Stimulated activated CD8-positive, alpha-beta memory T cell treated with anti-CD3 and anti-CD28 coated beads, Interleukin-7, amount 100 ng/mL, for 1 hour (primary cell): ENCODE results near the gene FOXD2.
"Not testable (repeated sequence)": the region's sequence is repeated elsewhere in the genome, so short reads cannot be mapped to it uniquely, and the experiment has no call there.

ENCODE experiments used
- DNase-seq, 2 donors: peaks; one replicate each; pipeline ENCODE4 v3.0.0-alpha.2; 2020; ENCODE audit warnings: low read depth in 2 of 2

The FOXD2 gene

DNA sequence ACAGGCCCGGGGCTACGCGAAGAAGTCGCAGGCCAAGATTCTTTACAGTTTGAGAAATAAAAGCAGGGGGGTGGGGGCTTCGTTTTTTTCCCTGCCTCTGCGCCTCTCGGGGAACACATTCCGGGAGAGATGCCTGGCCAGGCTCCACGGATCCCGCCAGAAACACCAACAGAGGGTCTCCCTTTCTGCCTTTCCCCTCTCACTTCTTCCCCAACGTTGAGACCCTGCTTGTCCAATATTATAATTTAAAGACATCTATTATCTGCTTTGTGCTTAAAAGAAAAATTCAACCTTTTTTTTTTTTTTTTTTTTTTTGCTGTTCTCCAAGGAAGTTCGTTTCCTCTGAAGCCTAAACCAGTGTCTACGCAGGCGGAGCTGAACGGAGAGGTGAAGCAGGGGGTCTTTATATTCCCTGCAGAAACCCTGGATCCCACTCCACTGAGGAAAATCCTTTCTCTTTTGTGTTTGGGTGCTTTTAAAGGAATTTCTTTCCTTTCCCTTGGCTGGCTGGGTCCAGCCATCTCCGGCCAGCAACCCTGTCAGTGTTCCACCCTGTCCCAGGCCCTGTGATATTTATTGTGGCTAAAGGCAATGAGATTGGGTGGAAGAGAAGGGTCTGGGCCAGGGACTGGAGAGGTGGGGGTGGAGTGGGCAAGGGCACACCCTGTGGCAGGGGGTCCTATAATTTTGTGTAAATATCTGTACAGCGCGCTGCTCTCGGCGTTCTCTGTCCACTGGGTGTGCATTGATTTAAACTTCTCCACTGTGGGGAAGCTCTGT, 2.2 kb downstream of the FOXD2 start:
- DNase-seq, result no peak

DNA sequence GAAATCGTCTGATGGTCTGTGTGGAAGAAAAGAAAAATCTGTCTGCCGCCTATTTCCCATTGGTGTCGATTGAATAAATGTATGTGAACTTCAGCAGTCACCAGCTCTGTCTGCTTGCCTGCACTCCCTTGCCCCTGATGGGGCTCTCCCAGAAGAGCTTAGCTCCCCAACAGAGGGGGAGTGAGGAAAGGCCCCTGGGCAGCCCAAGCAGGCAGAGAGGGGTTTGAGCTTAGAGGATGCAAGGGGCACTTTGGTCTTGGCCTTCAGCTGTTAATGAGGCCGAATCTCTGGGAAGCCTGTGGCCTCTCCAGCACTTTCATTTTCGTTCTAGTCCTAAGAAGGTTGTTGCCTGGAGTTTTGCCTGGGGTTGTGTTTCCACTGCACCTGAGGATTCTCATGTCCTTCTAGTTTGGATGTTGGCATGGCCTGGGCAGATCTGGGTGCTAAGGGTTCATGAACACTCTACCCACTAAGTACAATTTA, 2.8 kb downstream of the FOXD2 start:
- DNase-seq, result no peak

DNA sequence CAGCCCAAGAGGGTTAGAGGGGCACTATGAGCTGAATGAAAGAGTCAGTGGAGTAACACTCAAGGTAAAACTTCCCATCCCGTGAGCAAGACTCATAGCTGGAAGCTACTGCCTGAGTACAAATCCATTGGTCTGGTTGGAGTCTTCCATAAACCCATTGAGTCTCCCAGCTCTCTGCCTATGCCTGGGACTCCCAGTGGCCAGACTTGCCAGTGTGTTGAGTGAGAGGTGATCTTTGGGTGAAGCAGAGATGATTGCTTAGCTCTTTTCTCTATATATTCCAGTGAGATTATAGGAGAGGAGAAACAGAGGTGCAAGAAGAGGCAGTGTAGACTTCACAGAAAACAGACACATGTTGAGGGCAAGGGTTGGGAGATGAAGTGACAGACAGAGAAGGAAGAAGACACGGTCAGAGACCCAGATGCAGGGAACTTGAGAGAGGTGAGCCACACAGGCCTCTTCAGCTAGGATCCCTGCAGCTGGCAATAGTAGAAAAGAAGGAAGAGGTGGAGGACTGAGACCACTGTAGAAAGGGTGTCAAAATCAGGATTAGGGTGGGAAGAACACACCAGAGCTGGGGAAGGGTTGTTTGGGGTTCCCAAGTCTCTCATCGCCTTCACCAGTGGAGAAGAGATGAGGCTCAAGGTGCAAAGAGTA, 3.7 kb downstream of the FOXD2 start:
- DNase-seq, result no peak

GRCh38 chr1:47442202-47442601, 4.4 kb downstream of the FOXD2 start:
- no peak for DNase-seq

DNA sequence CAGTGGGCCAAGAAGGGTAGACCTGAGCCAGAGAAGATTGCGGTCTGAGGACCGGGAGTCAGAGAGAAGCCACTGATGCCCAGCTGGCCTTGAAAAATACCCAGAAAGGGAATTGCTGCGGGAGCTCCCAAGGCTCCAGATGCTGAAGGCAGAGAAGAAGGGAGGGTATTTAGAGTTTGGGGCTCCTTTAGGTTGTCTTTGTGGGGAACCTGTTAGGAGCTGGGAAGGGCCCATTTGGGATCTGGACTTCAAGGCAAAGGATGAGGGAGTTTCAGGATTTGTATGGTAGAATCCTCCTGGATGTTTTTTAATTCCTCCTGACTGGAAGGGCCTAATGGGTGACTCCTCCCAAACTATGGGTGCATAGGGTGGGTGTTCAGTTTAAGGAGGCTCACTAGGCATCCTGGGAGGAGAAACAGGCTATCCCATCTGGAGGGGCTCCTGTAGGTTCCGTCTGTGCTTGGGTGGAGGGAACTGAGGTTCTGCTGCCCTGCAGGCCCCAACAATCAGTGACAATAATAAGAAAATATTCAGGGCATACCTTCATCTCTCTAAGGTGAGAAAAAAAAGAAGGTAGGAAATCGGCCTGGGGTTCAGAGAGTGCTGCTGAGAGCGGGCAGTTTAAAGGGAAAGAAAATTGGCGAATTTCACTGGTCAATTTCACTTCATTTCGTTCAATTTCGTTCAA, 5.1 kb downstream of the FOXD2 start:
- no peak for DNase-seq

GRCh38 chr1:47443530-47444296, 5.9 kb downstream of the FOXD2 start:
- no peak for DNase-seq

DNA sequence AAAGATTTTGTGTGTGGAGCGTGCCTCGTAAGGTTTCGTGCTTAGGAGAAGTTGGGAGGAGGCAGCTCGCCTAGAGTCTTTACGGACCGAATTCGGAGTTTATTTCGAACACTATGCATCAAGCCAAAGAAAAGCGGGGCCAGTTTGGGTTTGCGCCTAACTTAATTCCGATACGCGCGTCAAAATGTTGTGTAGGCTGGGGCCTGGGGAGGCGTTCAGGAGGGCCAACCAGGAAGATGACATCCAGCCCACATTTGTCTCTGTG, 6.4 kb downstream of the FOXD2 start:
- no peak for DNase-seq

- no peak for DNase-seq
Measured at GRCh38 chr1:47444562-47445465, 7.0 kb downstream of the FOXD2 start.

DNA sequence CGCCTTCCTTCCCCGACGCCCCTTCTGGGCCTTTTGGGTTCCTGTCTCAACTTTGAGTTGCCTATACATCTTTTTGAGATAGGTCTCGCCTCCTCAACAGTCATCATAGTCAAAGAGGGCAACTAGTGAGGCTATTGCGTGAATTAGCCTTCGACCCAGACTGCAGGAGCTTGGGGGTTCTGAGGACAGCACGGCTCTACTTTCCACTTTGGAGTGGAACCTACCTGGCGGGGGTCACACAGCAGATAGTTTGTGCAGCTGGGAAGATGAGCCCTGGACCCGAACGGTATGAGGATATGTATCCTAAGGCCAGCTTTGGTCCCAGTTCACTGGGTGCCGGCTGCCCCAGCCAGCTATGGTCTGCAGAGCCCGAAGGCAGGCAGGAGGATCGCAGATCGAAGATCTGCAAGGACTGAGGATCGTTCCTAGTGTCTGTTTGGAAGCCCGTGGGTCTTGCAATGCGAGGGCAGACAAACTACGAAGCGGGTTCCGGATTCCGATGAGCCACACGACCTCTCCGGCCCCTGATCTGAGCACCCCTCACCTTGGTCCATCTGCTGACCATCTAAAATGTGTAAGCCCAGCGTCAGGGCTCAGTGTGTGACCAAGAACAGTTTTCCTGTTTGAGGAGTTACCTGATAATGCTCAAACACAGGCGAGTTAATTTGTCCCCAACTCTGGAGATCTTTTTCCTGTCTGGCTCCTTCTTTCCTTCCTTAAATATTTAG, 8.1 kb downstream of the FOXD2 start:
- no peak for DNase-seq

GRCh38 chr1:47448462-47449222, 10.8 kb downstream of the FOXD2 start:
- no peak for DNase-seq

- DNase-seq, result no peak
Measured at GRCh38 chr1:47449822-47450552, 12.1 kb downstream of the FOXD2 start.

DNA sequence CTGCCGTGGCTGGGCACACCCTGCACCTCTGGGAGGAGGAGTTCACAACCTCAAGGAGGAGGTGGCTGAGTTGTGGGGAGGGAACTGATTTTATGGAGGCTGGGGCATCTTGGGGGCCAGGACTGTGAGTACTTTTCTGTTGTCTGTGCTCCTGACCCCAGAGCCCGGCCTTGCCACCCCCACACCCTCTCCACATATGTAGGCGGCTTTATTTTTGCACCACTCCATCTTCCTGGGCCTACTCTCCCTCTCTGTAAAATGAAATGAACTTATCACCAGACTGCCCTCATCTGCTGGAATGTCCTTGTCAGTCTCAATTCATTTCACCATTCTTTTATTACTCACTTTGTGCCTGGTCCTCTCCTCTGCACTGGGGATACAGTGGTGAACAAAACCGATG, 12.8 kb downstream of the FOXD2 start:
- no peak for DNase-seq

DNA sequence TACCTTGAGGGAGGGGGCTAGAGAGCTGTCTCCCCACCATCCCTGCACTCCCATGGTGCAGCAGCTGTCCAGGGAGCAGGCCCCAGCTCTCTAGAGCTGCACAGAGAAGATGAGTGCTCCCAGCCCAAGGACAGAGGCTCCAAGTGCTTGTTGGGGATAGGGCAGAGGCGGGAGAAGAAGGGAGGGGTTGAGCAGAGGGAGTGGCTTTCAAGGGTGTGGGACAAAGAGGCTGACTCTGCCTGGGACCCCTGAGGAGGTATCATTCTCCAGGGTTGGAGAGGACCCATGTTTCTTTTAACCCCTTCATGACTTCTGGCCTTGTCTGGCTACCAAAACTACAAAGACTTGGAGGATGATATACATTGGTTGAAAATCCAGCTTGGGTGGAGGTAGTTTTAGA, 14.6 kb downstream of the FOXD2 start:
- no peak for DNase-seq

DNA sequence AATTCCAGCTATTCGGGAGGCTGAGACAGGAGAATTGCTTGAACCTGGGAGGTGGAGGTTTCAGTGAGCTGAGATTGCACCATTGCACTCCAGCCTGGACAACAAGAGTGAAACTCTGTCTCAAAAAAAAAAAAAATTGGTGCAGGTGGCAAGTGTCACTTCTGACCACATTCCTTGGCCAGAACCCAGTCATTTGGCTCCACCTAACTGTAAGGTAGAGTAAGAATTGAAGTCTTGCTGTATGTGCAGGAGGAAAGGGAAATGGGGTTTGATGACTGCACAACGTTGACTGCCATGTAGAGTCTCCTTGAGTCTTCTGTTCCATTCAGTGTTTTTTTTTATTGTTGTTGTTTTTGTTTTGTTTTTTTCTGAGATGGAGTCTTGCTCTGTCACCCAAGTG, 16.1 kb downstream of the FOXD2 start:
- DNase-seq, result not testable (repeated sequence)

DNA sequence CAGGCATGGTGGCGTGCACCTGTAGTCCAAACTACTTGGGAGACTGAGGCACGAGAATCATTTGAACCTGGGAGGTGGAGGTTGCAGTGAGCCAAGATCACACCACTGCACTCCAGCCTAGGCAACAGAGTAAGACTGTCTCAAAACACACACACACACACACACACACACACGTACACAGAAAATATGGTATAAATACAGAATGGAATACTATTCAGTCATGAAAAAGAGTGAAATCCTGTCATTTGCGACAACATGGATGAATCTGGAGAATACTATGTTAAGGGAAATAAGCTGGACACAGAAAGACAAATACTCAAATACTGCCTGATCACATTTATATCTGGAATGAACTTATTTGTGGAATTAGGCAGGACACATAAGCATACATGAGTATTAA, 18.4 kb downstream of the FOXD2 start:
- DNase-seq, result no peak

- not testable (repeated sequence) for DNase-seq
Measured at GRCh38 chr1:47457547-47457946, 19.7 kb downstream of the FOXD2 start.

DNA sequence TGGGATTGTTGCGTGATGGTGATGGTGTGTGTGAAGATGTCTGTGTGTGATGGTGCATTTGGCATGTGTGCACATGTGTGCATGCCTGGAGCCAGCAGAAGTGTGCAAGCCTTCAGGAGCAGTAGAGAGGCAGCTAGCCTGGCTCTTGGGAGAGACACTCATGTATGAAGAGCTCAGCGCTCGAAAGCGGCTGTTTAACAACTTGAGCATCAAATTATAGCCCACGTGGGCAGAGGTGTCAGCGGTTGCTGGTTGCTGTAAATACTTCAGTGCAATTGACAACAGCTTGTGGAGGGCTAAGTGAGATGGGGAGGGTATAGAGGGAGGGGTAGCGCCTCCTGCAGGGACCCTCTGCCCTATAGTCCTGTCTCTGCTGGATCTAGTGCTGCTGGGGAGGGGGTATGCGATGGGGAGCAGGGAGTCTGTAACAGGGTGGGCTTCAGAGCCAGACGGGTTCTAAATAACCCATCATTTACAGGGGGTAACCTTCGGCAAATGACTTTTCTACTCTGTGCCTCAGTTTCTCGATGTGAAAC, 21.5 kb downstream of the FOXD2 start:
- DNase-seq, result no peak

GRCh38 chr1:47460040-47460439, 22.2 kb downstream of the FOXD2 start:
- DNase-seq, result no peak

- DNase-seq, result no peak
Measured at GRCh38 chr1:47460456-47460855, 22.6 kb downstream of the FOXD2 start.
